Stimulated activated naive CD8-positive, alpha-beta T cell treated with anti-CD3 and anti-CD28 coated beads, Interleukin-15, Interleukin-2, amounts not matched to agents 100 ng/mL and 50 ng/mL, for 24 hours (primary cell): ENCODE measurements around the gene NOXA1.

Source experiments
- H3K27ac Mint-ChIP-seq: one replicate; pipeline ENCODE4 v1.8.0; 2021; ENCODE audit warnings: mild to moderate bottlenecking, mixed read lengths
- H3K27me3 Mint-ChIP-seq: one replicate; pipeline ENCODE4 v1.8.0; 2021; ENCODE audit warnings: mixed read lengths
- H3K36me3 Mint-ChIP-seq: one replicate; pipeline ENCODE4 v1.8.0; 2021; ENCODE audit warnings: low read depth, mixed read lengths
- H3K4me1 Mint-ChIP-seq: one replicate; pipeline ENCODE4 v1.8.0; 2021; ENCODE audit warnings: low read depth, mixed read lengths
- H3K4me3 Mint-ChIP-seq: one replicate; pipeline ENCODE4 v1.8.0; 2021; ENCODE audit warnings: mild to moderate bottlenecking, mixed read lengths
- H3K9me3 Mint-ChIP-seq: one replicate; pipeline ENCODE4 v1.8.0; 2021; ENCODE audit warnings: mixed read lengths

Gene NOXA1

GRCh38 chr9:137426018-137426681 is 3.0 kb downstream of the NOXA1 start:
- Mint-ChIP-seq H3K4me1 (peaks cover 18% of the 10 kb centered on the region), H3K4me3 (no peak overlapping the region), H3K9me3 (no peaks in the 10 kb centered on the region), H3K27ac (no peak overlapping the region), H3K27me3 (no peaks in the 10 kb centered on the region), H3K36me3 (no peaks in the 10 kb centered on the region)

GRCh38 chr9:137427454-137428310 is 4.5 kb downstream of the NOXA1 start:
- Mint-ChIP-seq H3K4me3 (no peak overlapping the region), H3K9me3 (no peaks in the 10 kb centered on the region), H3K27ac (no peak overlapping the region), H3K4me1 (peaks cover 6% of the 10 kb centered on the region), H3K36me3 (no peaks in the 10 kb centered on the region), H3K27me3 (no peaks in the 10 kb centered on the region)

GRCh38 chr9:137428311-137428630 is 5.1 kb downstream of the NOXA1 start:
- H3K27ac Mint-ChIP-seq: no peak overlapping the region
- H3K9me3 Mint-ChIP-seq: no peaks in the 10 kb centered on the region
- peaks cover 6% of the 10 kb centered on the region for H3K4me1 Mint-ChIP-seq
- no peaks in the 10 kb centered on the region for H3K36me3 Mint-ChIP-seq
- no peaks in the 10 kb centered on the region for H3K27me3 Mint-ChIP-seq
- H3K4me3 Mint-ChIP-seq: no peak overlapping the region

- Mint-ChIP-seq H3K27me3 (no peaks in the 10 kb centered on the region), H3K4me1 (peaks cover 6% of the 10 kb centered on the region), H3K36me3 (no peaks in the 10 kb centered on the region), H3K9me3 (no peaks in the 10 kb centered on the region), H3K27ac (no peak overlapping the region), H3K4me3 (no peak overlapping the region)
These were observed 5.8 kb downstream of the NOXA1 start for GRCh38 chr9:137428841-137429545.

- no peak overlapping the region for H3K27ac Mint-ChIP-seq
- no peak overlapping the region for H3K4me3 Mint-ChIP-seq
- no peaks in the 10 kb centered on the region for H3K9me3 Mint-ChIP-seq
- H3K27me3 Mint-ChIP-seq: no peaks in the 10 kb centered on the region
- H3K4me1 Mint-ChIP-seq: peaks cover 2% of the 10 kb centered on the region
- no peaks in the 10 kb centered on the region for H3K36me3 Mint-ChIP-seq
These were observed 6.3 kb downstream of the NOXA1 start for GRCh38 chr9:137429546-137429890.

GRCh38 chr9:137429974-137430722 is 7.0 kb downstream of the NOXA1 start:
- H3K27me3 Mint-ChIP-seq: no peaks in the 10 kb centered on the region
- H3K36me3 Mint-ChIP-seq: no peaks in the 10 kb centered on the region
- no peak overlapping the region for H3K4me3 Mint-ChIP-seq
- no peak overlapping the region for H3K27ac Mint-ChIP-seq
- H3K4me1 Mint-ChIP-seq: no peaks in the 10 kb centered on the region
- no peaks in the 10 kb centered on the region for H3K9me3 Mint-ChIP-seq

GRCh38 chr9:137430723-137431415 is 7.7 kb downstream of the NOXA1 start:
- Mint-ChIP-seq H3K27ac (no peak overlapping the region), H3K36me3 (no peaks in the 10 kb centered on the region), H3K9me3 (no peaks in the 10 kb centered on the region), H3K4me3 (no peak overlapping the region), H3K27me3 (no peaks in the 10 kb centered on the region), H3K4me1 (no peaks in the 10 kb centered on the region)

- H3K36me3 Mint-ChIP-seq: no peaks in the 10 kb centered on the region
- H3K27me3 Mint-ChIP-seq: no peaks in the 10 kb centered on the region
- H3K27ac Mint-ChIP-seq: no peak overlapping the region
- H3K4me3 Mint-ChIP-seq: no peak overlapping the region
- no peaks in the 10 kb centered on the region for H3K9me3 Mint-ChIP-seq
- H3K4me1 Mint-ChIP-seq: no peaks in the 10 kb centered on the region
These were observed 8.3 kb downstream of the NOXA1 start for GRCh38 chr9:137431416-137431931.

GRCh38 chr9:137432687-137433348 is 9.6 kb downstream of the NOXA1 start:
- Mint-ChIP-seq H3K9me3 (no peaks in the 10 kb centered on the region), H3K4me1 (no peaks in the 10 kb centered on the region), H3K4me3 (no peak overlapping the region), H3K27ac (no peak overlapping the region), H3K36me3 (no peaks in the 10 kb centered on the region), H3K27me3 (no peaks in the 10 kb centered on the region)

- Mint-ChIP-seq H3K27me3 (no peaks in the 10 kb centered on the region), H3K36me3 (no peaks in the 10 kb centered on the region), H3K4me1 (no peaks in the 10 kb centered on the region), H3K4me3 (no peak overlapping the region), H3K9me3 (no peaks in the 10 kb centered on the region), H3K27ac (no peak overlapping the region)
These were observed 10.2 kb downstream of the NOXA1 start for GRCh38 chr9:137433349-137433915.

GRCh38 chr9:137433916-137434431 is 10.8 kb downstream of the NOXA1 start:
- Mint-ChIP-seq H3K36me3 (no peaks in the 10 kb centered on the region), H3K4me1 (no peaks in the 10 kb centered on the region), H3K9me3 (no peaks in the 10 kb centered on the region), H3K27ac (no peak overlapping the region), H3K27me3 (no peaks in the 10 kb centered on the region), H3K4me3 (no peak overlapping the region)

GRCh38 chr9:137434498-137435380 is 11.5 kb downstream of the NOXA1 start:
- Mint-ChIP-seq H3K4me1 (no peaks in the 10 kb centered on the region), H3K27ac (no peak overlapping the region), H3K27me3 (no peaks in the 10 kb centered on the region), H3K9me3 (no peaks in the 10 kb centered on the region), H3K4me3 (no peak overlapping the region), H3K36me3 (no peaks in the 10 kb centered on the region)
